Peyer's patch (tissue), 4 donors: ENCODE results near the gene LY6G6C. TPM values are rescaled to one million over a fixed set of nuclear protein-coding genes. Genes with fewer than 3 reads are reported as not detected.
A peak's percentile ranks its signal among the peaks of the same experiment; 100 is the strongest.

ENCODE experiments used
- DNase-seq, 3 donors: peaks; one replicate each; pipeline ENCODE4 v3.0.0-alpha.2; 2017 to 2019
- H3K27ac ChIP-seq, 4 donors: fragments of 200-600 bp; sonication (generic); one replicate each; pipeline ENCODE4 v1.5.1; 2016 to 2019
- H3K27me3 ChIP-seq, 2 donors: fragments of 200-600 bp; sonication (generic); one replicate each; pipeline ENCODE4 v1.5.1; 2019
- H3K36me3 ChIP-seq, 3 donors: fragments of 200-600 bp; sonication (generic); one replicate each; pipeline ENCODE4 v1.5.1; 2016 to 2019
- H3K4me1 ChIP-seq, 4 donors: fragments of 200-600 bp; sonication (generic); one replicate each; pipeline ENCODE4 v1.5.1; 2016 to 2019
- H3K4me3 ChIP-seq, 4 donors: fragments of 200-600 bp; sonication (generic); 1 replicate in 3 of 4; 2 replicates in 1 of 4; pipeline ENCODE4 v1.5.1; 2016 to 2019; ENCODE audit warnings: mild to moderate bottlenecking in 1 of 4
- H3K9me3 ChIP-seq, 4 donors: fragments of 200-600 bp; sonication (generic); one replicate each; pipeline ENCODE4 v1.5.1; 2016 to 2019; ENCODE audit warnings: mild to moderate bottlenecking in 1 of 4
- POLR2A ChIP-seq, 2 donors: fragments of 450-650 bp; IDR thresholded peaks; one replicate each; pipeline ENCODE4 v1.5.1; 2017; ENCODE audit warnings: antibody characterized with exemption in 2 of 2, mild to moderate bottlenecking in 2 of 2, moderate library complexity in 2 of 2
- total RNA-seq, 4 donors: library from RNA; depleted of rRNA; stranded (reverse); fragments of >200 nt; gene quantifications; one replicate each; pipeline ENCODE4 v1.1.0, GENCODE V29; 2016
- TF ChIP-seq, protein P1 (sequence below), 6 experiments: fragments of 450-650 bp in 4 of 6; fragments of 200-600 bp in 2 of 6; sonication (generic) in 1 of 6; IDR thresholded peaks; one replicate each; pipeline ENCODE4 v1.5.1; 2017 to 2019; ENCODE audit warnings: antibody characterized with exemption in 6 of 6, mild to moderate bottlenecking in 3 of 6, moderate library complexity in 1 of 6

LY6G6C gene
- total RNA-seq, 4 donors from 2014 or later = not detected

DNA sequence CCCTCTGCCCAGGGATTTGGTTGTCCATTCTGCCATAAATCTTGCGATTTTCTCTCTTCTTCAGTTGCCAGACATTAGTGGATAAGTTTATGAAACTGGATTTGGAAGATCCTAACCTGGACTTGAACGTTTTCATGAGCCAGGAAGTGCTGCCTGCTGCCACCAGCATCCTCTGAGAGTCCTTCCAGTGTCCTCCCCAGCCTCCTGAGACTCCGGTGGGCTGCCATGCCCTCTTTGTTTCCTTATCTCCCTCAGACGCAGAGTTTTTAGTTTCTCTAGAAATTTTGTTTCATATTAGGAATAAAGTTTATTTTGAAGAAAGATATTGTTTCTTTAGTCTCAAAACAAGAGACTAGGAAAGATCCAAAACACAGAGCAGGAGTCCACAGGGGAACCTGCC is 40.8 kb upstream of the LY6G6C start, which contains the start of gene SAPCD1:
SAPCD1 (plus strand) TSS at position 301 of the 400 bp plus-strand sequence. CDS start 399 bp downstream, outside the sequence.
- TF ChIP-seq POLR2A (IDR thresholded peaks at IDR 0.05) = no peak
- TF ChIP-seq, protein P1, sequence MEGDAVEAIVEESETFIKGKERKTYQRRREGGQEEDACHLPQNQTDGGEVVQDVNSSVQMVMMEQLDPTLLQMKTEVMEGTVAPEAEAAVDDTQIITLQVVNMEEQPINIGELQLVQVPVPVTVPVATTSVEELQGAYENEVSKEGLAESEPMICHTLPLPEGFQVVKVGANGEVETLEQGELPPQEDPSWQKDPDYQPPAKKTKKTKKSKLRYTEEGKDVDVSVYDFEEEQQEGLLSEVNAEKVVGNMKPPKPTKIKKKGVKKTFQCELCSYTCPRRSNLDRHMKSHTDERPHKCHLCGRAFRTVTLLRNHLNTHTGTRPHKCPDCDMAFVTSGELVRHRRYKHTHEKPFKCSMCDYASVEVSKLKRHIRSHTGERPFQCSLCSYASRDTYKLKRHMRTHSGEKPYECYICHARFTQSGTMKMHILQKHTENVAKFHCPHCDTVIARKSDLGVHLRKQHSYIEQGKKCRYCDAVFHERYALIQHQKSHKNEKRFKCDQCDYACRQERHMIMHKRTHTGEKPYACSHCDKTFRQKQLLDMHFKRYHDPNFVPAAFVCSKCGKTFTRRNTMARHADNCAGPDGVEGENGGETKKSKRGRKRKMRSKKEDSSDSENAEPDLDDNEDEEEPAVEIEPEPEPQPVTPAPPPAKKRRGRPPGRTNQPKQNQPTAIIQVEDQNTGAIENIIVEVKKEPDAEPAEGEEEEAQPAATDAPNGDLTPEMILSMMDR (IDR thresholded peaks at IDR 0.05) = no peak

DNA sequence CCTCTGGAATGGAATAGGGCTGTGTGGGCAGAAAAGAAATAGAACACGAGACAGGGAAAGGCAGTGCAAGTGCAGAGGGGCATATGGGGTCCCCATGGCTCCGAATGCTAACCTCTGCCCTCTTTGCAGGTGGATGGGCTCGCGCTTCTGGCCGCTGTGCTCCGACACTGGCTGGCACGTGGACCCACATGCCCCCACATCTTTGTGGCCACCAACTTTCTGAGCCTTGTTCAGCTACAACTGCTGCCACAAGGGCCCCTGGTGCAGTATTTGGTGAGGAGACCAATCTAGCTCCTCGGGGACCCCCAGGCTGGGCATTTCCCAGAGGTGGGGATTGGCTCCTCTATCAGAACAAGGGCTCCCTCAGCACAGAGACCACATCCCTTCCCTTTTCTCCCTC is 39.8 kb upstream of the LY6G6C start:
- Histone ChIP-seq H3K27me3 (no peaks in the 10 kb centered on the region), H3K4me1 (peaks cover 0 to 16% (median 0%) of the 10 kb centered on the region in 4 donors), H3K4me3 (no peak overlapping the region), H3K36me3 (no peaks in the 10 kb centered on the region), H3K27ac (peak overlapping the region in 1 of 4 donors; percentile 22), H3K9me3 (no peaks in the 10 kb centered on the region)
- no peak for TF ChIP-seq POLR2A (IDR thresholded peaks at IDR 0.05)
- TF ChIP-seq, protein P1 (IDR thresholded peaks at IDR 0.05) = no peak
- no peak for DNase-seq

More for the DNA sequence above, 40.8 kb upstream of the LY6G6C start, which contains the start of gene SAPCD1:
- peaks cover 0 to 16% (median 0%) of the 10 kb centered on the region in 4 donors for H3K4me1 ChIP-seq
- H3K27ac ChIP-seq = peak within 1 kb of the TSS in 1 of 4 donors; percentile 22
- no peaks in the 10 kb centered on the region for H3K9me3 ChIP-seq
- no peaks in the 10 kb centered on the region for H3K27me3 ChIP-seq
- H3K4me3 ChIP-seq = no peak within 1 kb of the TSS
- no peaks in the 10 kb centered on the region for H3K36me3 ChIP-seq
- no peak for DNase-seq

DNA sequence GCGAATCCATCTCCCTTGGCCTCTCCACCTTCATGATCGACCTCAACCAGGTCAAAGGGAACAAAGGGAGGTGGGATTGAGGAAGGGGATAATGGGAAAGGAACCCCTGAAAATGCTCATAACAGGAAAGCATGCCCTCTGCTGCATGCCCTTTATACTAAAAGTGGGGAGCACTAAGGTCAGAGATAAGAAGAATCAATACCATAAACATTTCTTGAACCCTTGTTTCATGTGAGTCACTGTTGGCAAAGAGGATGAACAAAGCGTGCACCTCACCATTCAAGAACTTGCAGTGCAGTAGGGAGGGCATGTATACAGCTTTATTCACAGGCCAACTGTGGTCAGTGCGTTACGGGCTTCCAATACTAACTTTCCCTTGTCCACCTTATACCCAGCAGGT is 39.2 kb upstream of the LY6G6C start:
- H3K36me3 ChIP-seq = no peaks in the 10 kb centered on the region

DNA sequence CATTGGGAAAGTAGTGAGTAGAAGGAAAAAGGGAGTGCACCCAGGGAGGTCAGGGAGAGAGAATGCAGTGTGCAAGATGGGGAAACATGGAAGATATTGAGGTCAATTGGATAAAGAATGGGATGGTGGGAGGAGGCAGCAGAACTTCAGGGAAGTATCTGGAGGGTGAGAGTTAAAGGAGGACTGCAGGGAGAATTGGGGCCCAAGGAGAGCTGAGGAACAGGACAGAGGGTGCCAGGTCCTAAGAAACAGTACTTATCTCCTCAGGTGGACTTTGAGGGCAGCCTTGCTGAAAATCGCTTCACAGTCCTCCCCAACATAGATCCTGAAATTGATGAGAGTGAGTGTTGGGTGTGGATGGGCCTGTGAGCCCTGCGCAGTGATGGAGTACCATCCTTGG is 36.7 kb upstream of the LY6G6C start:
- Histone ChIP-seq H3K36me3 (no peaks in the 10 kb centered on the region), H3K4me3 (no peak overlapping the region), H3K4me1 (peaks cover 0 to 13% (median 0%) of the 10 kb centered on the region in 4 donors), H3K27me3 (no peaks in the 10 kb centered on the region), H3K9me3 (no peaks in the 10 kb centered on the region), H3K27ac (no peak overlapping the region)
- DNase-seq = no peak
- TF ChIP-seq POLR2A (IDR thresholded peaks at IDR 0.05) = no peak
- TF ChIP-seq, protein P1 (IDR thresholded peaks at IDR 0.05) = no peak

More for the DNA sequence above, 39.2 kb upstream of the LY6G6C start:
- H3K27ac ChIP-seq = peak overlapping the region in 1 of 4 donors; percentile 22
- H3K27me3 ChIP-seq = no peaks in the 10 kb centered on the region
- no peak overlapping the region for H3K4me3 ChIP-seq
- H3K9me3 ChIP-seq = no peaks in the 10 kb centered on the region
- H3K4me1 ChIP-seq = peaks cover 0 to 16% (median 0%) of the 10 kb centered on the region in 4 donors
- TF ChIP-seq, protein P1 (IDR thresholded peaks at IDR 0.05) = peak in 2 of 6 experiments; percentile 22 to 30
- no peak for TF ChIP-seq POLR2A (IDR thresholded peaks at IDR 0.05)
- no peak for DNase-seq

DNA sequence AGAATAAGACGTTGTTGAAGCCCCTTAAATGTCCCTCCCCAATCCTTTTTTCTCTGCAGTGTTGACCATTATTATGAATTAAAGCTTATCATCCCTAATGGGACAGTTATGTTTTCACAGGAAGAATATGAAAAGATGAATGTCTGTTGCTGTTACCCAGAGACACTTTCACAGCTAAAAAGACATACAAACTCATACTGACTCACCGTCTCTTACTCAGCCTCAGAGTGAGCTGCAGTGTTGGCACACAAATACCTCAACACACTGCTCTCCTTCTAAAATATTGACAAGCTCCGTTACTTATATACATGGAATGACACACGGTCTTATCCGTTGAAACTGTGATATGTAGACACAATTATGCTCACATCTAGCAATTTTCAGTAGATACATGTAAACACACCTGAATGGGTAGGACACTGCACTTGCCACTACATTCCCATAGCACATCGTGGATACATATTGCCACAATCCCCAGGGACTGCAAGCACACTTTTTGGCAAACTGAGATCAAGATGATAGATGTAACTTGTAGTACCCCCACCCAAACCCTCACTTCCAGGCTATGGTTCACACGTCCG is 31.3 kb upstream of the LY6G6C start:
- TF ChIP-seq, protein P1 (IDR thresholded peaks at IDR 0.05) = no peak
- TF ChIP-seq POLR2A (IDR thresholded peaks at IDR 0.05) = no peak
- no peaks in the 10 kb centered on the region for H3K4me1 ChIP-seq

More for the DNA sequence above, 31.3 kb upstream of the LY6G6C start:
- no peak for DNase-seq
- H3K27me3 ChIP-seq = no peaks in the 10 kb centered on the region
- no peak overlapping the region for H3K4me3 ChIP-seq
- H3K36me3 ChIP-seq = no peaks in the 10 kb centered on the region
- H3K9me3 ChIP-seq = no peaks in the 10 kb centered on the region
- no peak overlapping the region for H3K27ac ChIP-seq
